ENCODE measurements around the gene FER1L5.

- TF ChIP-seq ZNF407 (IDR thresholded peaks at IDR 0.05; ENCODE audit: low read depth) (no peak), EZH2 (IDR thresholded peaks at IDR 0.05; ENCODE audit: borderline replicate concordance, low read depth, low read length) (no peak), XRCC5 (IDR thresholded peaks at IDR 0.05; ENCODE audit: low read depth, low read length) (no peak), SMC3 (conservative IDR thresholded peaks at IDR 0.05; ENCODE audit: insufficient read depth, low read depth, low read length) (no peak), ZEB2 (IDR thresholded peaks at IDR 0.05) (no peak)
These were observed 73.8 kb downstream of the FER1L5 start for GRCh38 chr2:96716388-96716787.
